HG03342 (cell line): Measurements from ENCODE around the gene TRAF3IP3.
A peak's percentile ranks its signal among the peaks of the same experiment; 100 is the strongest.
"Not testable (repeated sequence)": the region's sequence is repeated elsewhere in the genome, so short reads cannot be mapped to it uniquely, and the experiment has no call there.

ENCODE experiments used
- ATAC-seq: cut with Tn5 transposase; IDR thresholded peaks from one replicate; pipeline ENCODE4 v1.9.1; 2021; ENCODE audit warnings: mild to moderate bottlenecking, moderate library complexity; ENCODE audit not compliant: unreplicated experiment

Gene TRAF3IP3

DNA sequence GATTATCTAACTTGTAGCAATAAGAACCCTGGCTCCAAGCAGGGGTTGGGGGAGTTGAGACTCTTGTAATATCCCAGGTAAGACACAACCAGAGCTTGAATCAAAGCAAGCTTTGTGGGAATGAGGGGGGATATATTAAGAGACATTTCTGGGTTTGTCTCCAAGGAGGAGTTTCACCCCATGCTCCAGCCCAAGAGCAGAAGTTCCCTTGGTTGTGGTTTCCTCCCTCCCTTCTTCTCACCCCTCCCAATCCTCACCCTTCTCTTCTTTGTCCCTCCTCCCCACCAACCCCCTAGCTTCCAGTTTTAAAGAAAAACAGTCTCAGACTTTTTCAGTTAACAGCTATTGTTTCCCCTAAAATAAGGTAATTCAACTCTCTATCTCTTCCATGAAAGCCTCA lies 11.9 kb downstream of the TRAF3IP3 start:
- ATAC-seq = no peak

DNA sequence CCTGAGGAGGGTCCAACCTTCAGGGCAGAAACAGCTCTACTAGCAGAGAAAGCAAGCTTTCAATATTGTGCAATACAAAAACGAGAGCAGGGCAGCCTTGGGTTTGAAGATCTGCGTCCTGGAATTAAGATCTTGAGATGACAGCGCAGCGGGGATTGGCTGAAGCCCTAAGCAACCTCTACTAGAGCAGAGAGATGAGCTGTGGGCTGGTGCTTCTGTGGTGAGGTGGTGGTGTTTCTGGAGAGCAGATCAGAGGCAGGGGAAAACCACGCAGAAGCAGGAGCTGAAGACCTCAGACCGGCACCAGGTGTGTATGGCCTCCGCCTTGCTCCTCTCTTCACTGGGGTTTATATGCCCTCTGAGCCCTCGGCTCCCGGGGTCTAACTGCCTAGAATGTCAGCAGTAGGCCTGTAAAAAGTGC lies 12.5 kb downstream of the TRAF3IP3 start:
- ATAC-seq = peak; percentile 78

DNA sequence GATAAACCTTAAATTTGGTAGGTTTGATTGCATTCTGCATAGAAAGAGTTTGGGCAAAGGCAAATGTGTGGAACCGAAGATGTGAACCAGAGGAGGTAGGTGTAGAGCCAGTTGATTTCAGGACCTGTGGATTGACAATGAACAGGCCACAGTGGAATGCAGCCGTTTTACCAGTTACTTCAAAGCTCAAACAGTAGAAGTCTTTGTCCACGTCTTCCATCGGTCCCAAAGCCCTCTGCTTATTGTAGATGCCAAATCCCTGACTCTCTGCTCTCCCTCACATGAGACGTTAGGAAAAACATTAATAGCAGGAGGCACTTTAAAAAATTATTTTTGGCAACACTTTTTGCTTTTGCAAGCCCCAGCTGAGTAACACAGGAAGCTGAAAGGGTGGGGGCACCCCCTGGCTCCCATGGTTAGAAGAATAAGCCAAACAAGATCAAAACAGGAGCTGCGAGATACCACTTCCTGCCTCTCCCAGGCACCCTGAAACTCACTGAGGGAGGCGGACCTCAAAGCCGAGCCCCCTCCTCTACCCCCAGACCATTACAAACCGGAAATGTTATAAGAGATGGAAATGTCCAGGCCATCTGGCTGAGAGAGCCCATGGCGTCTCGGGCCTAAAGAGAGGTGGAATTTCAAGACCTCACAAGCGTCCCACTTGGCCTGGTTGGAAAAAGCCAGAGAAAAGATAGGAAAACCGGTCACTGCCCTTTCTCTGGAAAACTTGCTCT lies 13.5 kb downstream of the TRAF3IP3 start:
- peak; percentile 85 for ATAC-seq

DNA sequence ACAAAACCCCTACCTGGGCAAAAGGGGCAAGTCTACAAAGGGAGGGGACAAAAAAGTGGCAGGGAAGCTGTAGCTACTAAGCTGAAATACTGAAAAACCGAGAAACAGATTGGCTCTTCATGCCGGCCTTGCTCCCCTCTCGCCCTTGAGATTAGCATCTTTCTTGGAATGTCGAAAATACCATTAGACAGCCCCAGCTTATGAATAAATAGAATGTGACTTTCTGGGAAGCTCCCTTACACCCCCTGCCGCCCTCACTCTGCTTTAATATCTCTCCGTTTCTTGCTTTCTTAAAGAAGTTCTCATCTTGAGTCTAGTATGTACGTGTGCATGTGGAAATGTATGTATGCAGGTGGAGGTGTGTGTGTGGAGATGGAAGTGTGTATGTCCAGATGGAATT lies 14.1 kb downstream of the TRAF3IP3 start:
- no peak for ATAC-seq

DNA sequence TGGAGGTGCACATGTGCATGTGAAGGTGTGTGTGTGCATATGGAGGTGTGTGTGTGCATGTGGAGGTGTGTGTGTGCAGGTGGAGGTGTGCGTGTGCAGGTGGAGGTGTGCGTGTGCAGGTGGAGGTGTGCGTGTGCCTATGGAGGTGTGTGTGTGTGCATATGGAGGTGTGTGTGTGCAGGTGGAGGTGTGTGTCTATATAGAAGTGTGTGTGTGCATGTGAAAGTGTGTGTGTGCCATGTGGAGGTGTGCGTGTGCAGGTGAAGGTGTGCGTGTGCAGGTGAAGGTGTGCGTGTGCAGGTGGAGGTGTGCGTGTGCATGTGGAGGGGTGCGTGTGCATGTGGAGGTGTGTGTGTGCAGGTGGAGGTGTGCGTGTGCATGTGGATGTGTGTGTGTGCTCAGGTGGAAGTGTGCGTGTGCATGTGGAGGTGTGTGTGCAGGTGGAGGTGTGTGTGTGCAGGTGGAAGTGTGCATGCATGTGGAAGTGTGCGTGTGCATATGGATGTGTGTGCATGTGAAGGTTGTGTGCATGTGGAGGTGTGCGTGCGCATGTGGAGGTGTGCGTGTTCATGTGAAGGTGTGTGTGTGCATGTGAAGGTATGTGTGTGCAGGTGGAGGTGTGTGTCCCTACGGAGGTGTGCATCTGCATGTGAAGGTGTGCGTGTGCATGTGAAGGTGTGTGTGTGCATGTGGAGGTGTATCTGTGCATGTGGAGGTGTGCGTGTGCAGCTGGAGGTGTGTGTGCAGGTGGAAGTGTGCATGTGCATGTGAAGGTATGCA lies 15.0 kb downstream of the TRAF3IP3 start:
- ATAC-seq = no peak

DNA sequence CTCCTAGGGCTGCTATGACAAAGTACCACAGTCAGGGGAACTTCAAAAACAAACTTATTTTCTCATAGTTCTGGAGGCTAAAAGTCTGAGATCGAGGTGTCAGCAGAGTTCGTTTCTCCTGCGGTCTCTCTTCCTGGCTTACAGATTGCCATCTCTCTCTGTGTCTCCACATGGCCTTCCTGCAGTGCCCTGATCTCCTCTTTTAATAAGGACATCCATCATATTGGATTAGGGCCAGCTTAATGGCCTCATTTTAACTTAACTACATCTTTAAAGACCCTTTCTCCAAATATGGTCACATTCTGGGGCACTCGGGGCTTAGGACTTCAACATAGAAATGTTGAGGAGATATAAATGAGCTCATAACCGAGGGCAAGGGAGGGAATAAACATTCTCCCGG lies 16.3 kb downstream of the TRAF3IP3 start:
- ATAC-seq = no peak

GRCh38 chr1:209774592-209774991 lies 18.7 kb downstream of the TRAF3IP3 start:
- ATAC-seq = peak; percentile 69

- no peak for ATAC-seq
These were observed 19.8 kb downstream of the TRAF3IP3 start for GRCh38 chr1:209775678-209776077.

- no peak for ATAC-seq
These were observed 21.7 kb downstream of the TRAF3IP3 start for GRCh38 chr1:209777587-209777986.

GRCh38 chr1:209778102-209778501 lies 22.2 kb downstream of the TRAF3IP3 start:
- no peak for ATAC-seq

- no peak for ATAC-seq
These were observed 24.4 kb downstream of the TRAF3IP3 start for GRCh38 chr1:209780268-209780667.

GRCh38 chr1:209783386-209783785 lies 27.5 kb downstream of the TRAF3IP3 start:
- no peak for ATAC-seq

DNA sequence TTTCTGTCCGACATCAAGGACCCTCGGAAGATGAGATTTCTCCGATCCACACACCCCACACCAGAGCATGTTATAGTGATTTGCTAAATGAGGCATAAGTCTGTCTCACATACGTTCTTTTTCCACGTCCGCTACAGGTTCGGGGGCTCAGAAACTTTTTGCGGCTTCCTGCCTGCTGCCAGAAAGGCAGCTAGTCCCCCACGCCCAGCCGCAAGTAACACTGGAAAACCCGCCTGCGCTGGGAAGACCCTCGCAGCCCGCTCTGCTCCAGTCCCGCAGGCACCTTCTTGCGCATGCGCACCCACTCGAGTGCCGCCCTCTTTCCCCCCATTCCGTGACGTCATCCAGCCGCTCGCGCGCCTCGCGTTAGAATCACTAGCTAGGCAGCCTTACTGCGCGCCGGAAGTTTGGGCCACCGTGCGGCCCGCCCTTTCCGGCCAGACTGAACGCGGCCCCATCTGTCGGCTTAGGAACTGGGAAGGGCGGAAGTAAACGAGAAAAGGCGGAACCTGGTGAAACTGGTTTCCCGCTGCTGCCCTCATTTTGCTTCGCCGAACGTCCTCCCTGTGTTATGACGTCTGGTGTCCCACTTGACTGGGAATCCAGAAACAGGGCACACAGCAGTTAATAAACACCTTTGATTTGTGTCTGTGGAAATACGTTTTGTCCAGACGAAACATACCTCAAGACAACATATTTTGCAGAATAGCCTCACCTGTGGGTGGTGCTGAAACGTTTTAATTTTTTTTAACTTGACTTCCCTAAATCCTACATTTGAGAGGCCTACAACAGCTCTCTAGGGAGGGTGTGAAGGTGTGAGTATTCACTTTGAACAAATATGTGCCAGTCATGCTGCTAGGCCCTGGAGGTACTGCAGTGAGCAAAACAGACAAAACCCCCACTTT lies 28.7 kb downstream of the TRAF3IP3 start, which contains the start of gene C1orf74:
C1orf74 (minus strand) TSS at position 295 of the 905 bp plus-strand sequence. CDS start 925 bp downstream, outside the sequence.
- ATAC-seq = peak; percentile 99

DNA sequence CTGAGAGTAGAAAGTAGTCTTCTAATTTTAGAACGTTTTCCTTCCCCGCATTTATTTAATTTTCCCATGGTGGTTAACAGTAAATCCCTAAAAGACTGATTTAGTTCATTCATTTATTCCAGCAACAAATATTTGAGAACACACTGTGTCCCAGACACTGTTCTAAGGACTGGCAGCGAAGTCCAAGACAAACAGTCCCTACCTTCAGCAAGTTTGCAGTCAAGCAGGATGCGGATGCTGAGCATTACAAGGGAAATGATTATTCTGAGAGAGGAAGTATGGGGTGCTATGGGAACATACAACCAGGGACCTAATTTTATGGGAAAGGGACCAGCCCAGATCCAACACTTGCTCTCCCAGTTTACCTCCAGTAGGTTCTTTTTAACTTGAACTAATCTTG lies 29.7 kb downstream of the TRAF3IP3 start:
- no peak for ATAC-seq

DNA sequence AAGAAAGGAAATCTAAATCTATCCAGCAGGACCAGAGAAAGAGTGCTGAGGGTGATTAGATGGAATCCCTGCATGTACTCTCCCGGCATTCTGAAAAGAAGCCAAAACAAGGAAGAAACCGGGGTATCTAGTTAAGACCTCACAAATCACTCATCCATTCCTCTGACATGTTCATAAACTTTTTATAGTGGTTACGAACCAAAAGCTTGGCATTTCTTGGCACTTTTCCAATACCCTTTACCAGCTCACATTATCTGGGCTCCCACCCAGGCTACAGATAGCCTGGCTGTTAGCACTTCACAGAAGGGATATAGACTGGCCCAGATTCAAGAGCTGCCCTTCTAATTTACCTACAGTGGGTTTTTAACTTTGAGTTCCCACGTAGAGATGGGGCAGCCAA lies 30.3 kb downstream of the TRAF3IP3 start:
- no peak for ATAC-seq

DNA sequence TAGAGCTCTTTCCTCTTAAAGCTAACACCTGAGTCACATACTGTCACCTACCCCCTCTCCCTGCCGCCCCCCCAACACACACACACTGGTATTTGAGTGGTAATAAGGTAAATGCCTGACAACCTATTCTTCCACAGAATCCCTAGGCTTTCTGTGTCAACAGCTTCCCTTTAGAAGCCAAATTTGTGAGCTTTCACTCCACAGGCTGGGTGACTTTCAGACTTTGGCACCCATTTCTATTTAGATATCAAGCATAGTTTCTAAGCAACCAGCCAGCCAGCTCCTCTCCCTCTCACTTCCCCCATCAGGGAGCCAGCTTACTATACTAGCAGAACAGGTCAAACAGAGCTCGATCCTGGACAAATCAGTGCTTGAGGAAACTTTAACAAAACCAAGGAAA lies 31.7 kb downstream of the TRAF3IP3 start:
- ATAC-seq = no peak

GRCh38 chr1:209789245-209789644 lies 33.4 kb downstream of the TRAF3IP3 start:
- no peak for ATAC-seq

- no peak for ATAC-seq
These were observed 34.7 kb downstream of the TRAF3IP3 start for GRCh38 chr1:209790286-209791193.

DNA sequence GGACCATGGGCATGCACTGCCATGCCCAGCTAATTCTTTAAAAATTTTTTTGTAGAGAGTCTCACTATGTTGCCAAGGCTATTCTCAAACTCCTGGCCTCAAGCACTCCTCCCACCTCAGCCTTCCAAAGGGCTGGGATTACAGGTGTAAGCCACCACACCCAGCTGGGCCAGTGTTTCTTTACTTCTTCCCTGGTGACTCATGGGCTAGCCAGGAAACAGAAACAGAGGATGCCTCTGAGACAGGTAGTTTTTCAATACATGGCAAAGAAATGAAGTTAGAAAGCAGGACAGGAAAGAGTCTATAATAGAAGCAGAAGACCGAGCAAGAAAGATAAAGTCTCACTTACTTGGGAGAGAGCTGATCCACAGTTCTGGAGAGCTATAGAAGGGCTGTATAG lies 36.1 kb downstream of the TRAF3IP3 start:
- ATAC-seq = no peak

GRCh38 chr1:209793711-209794110 lies 37.9 kb downstream of the TRAF3IP3 start:
- not testable (repeated sequence) for ATAC-seq
